PC-9 (cell line): ENCODE data around the gene SLC22A14. TPM values are rescaled to one million over a fixed set of nuclear protein-coding genes. Genes with fewer than 3 reads are reported as not detected.
A peak's percentile ranks its signal among the peaks of the same experiment; 100 is the strongest.

Experiments
- BruUV-seq: library from RNA; stranded (reverse); fragments of 400-500 nt; replicated peaks from 2 replicates; lab custom pipeline; 2021; lab: Mats Ljungman, UMichigan
- CTCF ChIA-PET: fragments of 300-600 bp; sonication (Branson Sonifier 250); formaldehyde crosslinking; loops from one replicate; lab custom pipeline; 2022; ENCODE audit warnings: antibody characterized with exemption; lab: Charles Lee
- POLR2A ChIA-PET: fragments of 300-600 bp; sonication (Branson Sonifier 250); formaldehyde crosslinking; loops from one replicate; lab custom pipeline; 2022; ENCODE audit warnings: antibody characterized with exemption; ENCODE audit not compliant: unreplicated experiment; lab: Charles Lee
- DNase-seq, 2 experiments: peaks; one replicate each; pipeline versions ENCODE4 v3.0.0 to v3.0.0-alpha.2; 2015 to 2022; ENCODE audit warnings: mixed read lengths in 1 of 2
- H2AFZ ChIP-seq: fragments of 200-600 bp; sonication (generic); 2 replicates; pipeline ENCODE4 v1.8.1; 2017; ENCODE audit warnings: antibody characterized with exemption
- H3F3A ChIP-seq: fragments of 200-600 bp; sonication (generic); 2 replicates; pipeline ENCODE4 v1.8.1; 2017; ENCODE audit warnings: antibody characterized with exemption, mild to moderate bottlenecking, low read depth; ENCODE audit not compliant: insufficient read depth
- H3K27ac ChIP-seq: fragments of 200-600 bp; sonication (generic); 2 replicates; pipeline ENCODE4 v1.6.1; 2016; ENCODE audit warnings: mixed run types
- H3K27me3 ChIP-seq: fragments of 200-600 bp; sonication (generic); 2 replicates; pipeline ENCODE4 v1.6.1; 2016; ENCODE audit warnings: low read depth, mixed run types; ENCODE audit not compliant: insufficient read depth
- H3K36me3 ChIP-seq: fragments of 200-600 bp; sonication (generic); 2 replicates; pipeline ENCODE4 v1.6.1; 2016; ENCODE audit warnings: low read depth, mixed run types
- H3K4me1 ChIP-seq: fragments of 200-600 bp; sonication (generic); replicated peaks from 2 replicates; pipeline ENCODE4 v1.6.1; 2016; ENCODE audit warnings: mixed run types; ENCODE audit not compliant: insufficient read depth
- H3K4me2 ChIP-seq: fragments of 200-600 bp; sonication (generic); 2 replicates; pipeline ENCODE4 v1.6.1; 2017; ENCODE audit warnings: mixed run types
- H3K4me3 ChIP-seq: fragments of 200-600 bp; sonication (generic); 2 replicates; pipeline ENCODE4 v1.6.1; 2016; ENCODE audit warnings: mixed run types
- H3K79me2 ChIP-seq: fragments of 200-600 bp; sonication (generic); 2 replicates; pipeline ENCODE4 v1.6.1; 2017; ENCODE audit warnings: low read depth, mixed run types
- H3K9me2 ChIP-seq: fragments of 200-600 bp; sonication (generic); 2 replicates; pipeline ENCODE4 v1.8.1; 2017; ENCODE audit warnings: mild to moderate bottlenecking; ENCODE audit not compliant: insufficient read depth
- H3K9me3 ChIP-seq: fragments of 200-600 bp; sonication (generic); 2 replicates; pipeline ENCODE4 v1.8.1; 2016; ENCODE audit warnings: low read depth; ENCODE audit not compliant: insufficient read depth
- H4K20me1 ChIP-seq: fragments of 200-600 bp; sonication (generic); 2 replicates; pipeline ENCODE4 v1.8.1; 2017; ENCODE audit not compliant: insufficient read depth
- CTCF ChIP-seq: fragments of 200-600 bp; sonication (generic); conservative IDR thresholded peaks from 2 replicates; pipeline ENCODE4 v1.6.1; 2017; ENCODE audit warnings: mixed run types, antibody characterized with exemption, mild to moderate bottlenecking, moderate library complexity
- EZH2 ChIP-seq: fragments of 200-600 bp; sonication (generic); IDR thresholded peaks from 2 replicates; pipeline ENCODE4 v1.8.0; 2017; ENCODE audit warnings: antibody characterized with exemption, low read depth
- intact Hi-C: fragments of 100-400 bp; cut with micrococcal nuclease; formaldehyde crosslinking; loops from one replicate; pipeline ENCODE4 v1.10.0; 2022; ENCODE audit not compliant: unreplicated experiment
- total RNA-seq: library from RNA; stranded (reverse); gene quantifications from 2 replicates; pipeline ENCODE4 v1.2.3, GENCODE V29; 2021

SLC22A14 gene
- total RNA-seq, 1 experiment from 2014 or later: not detected

DNA sequence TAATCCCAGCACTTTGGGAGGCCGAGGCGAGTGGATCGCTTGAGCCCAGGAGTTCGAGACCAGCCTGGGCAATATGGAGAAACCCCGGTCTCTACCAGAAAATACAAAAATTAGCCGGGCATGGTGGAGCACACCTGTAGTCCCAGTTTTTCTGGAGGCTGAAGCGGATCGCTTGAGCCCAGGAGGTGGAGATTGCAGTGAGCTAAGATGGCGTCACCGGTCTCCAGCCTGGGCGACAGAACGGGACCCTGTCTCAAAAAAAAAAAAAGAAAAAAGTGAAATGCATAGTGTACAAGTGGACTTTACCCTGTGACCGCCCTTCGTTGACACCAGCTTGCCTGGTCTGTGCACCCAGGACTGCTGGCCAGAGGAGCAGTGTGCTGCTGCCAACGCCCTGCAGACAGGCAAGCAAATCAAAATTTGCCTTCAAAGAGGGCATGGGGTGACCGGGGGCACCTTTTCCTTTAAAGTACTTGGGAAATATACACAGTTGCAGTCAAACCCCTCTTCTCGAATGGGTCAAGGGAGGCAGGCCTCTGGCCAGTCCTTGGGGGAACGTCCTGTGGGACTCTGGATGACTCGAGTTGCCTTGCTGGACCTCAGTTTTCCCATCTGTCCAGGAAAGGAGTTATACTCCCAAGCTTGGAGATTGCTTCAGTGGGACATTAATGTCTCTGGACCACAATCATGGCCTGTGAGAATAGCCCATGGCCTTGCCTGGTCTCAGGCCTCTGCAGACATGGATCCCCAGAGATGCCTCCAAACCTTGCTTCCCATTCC lies 65.5 kb downstream of the SLC22A14 start:
- 0 out of 2 replicates have a peak, but pooled peaks cover 11% of the 10 kb centered on the region for H3K79me2 ChIP-seq
- peak overlapping the region; percentile 81 for H3K4me3 ChIP-seq
- H4K20me1 ChIP-seq: no peaks in the 10 kb centered on the region
- no peak for DNase-seq
- H3K27me3 ChIP-seq: no peaks in the 10 kb centered on the region
- peak overlapping the region; percentile 90 for H3K4me2 ChIP-seq
- H2AFZ ChIP-seq: peak overlapping the region; percentile 96
- peaks cover 11% of the 10 kb centered on the region for H3K4me1 ChIP-seq
- CTCF ChIA-PET: interaction anchor here (0.6 kb wide), 1 partner anchor 270 kb away, joined by 7 read pairs; no protein-coding TSS in a partner anchor
- no peaks in the 10 kb centered on the region for H3K9me2 ChIP-seq
- no peak overlapping the region for H3K27ac ChIP-seq
- POLR2A ChIA-PET: no interaction called here
- BruUV-seq: TSS peak; percentile 61
- 0 out of 2 replicates have a peak, but pooled peaks cover 5% of the 10 kb centered on the region for H3K36me3 ChIP-seq
- H3F3A ChIP-seq: peaks cover 5% of the 10 kb centered on the region; the same call in 1 of the 2 replicates
- TF ChIP-seq CTCF (no peak), EZH2 (no peak)
- intact Hi-C loops: loop anchor here (2.0 to 10.0 kb wide), 4 partner anchors 107 to 343 kb away; partner anchors contain the start of gene ACVR2B
- H3K9me3 ChIP-seq: no peaks in the 10 kb centered on the region

DNA sequence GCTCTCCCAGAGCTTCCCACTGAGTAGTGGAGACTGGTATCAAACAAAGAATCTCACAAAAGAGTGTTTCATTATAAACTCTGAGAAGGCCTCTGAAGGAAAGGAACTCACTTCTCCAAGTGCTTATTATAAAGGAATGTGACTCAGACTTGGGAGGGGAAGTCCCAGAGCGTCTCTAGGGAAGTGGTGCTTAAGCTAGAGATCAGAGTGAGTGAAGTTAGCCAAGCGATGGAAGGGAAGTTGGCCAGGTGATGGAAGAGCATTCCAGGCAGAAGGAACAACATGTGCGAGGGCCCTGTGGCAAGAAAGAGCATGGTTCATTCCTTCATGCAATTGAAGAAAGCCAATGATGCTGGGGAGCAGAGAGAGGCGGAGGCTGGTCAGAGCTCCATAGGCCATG lies 66.8 kb downstream of the SLC22A14 start:
- ChIA-PET CTCF (no interaction called here), POLR2A (interaction anchor here (0.7 kb wide), 1 partner anchor 1782 kb away, joined by 4 read pairs; no protein-coding TSS in a partner anchor)
- no TSS peak for BruUV-seq
- Histone ChIP-seq H3K4me2 (no peak overlapping the region), H3K9me2 (no peaks in the 10 kb centered on the region), H3K79me2 (0 out of 2 replicates have a peak, but pooled peaks cover 11% of the 10 kb centered on the region), H3K27ac (no peak overlapping the region), H3K4me3 (no peak overlapping the region), H3K36me3 (0 out of 2 replicates have a peak, but pooled peaks cover 5% of the 10 kb centered on the region), H3K4me1 (peaks cover 11% of the 10 kb centered on the region), H4K20me1 (no peaks in the 10 kb centered on the region), H2AFZ (no peak overlapping the region), H3K9me3 (no peaks in the 10 kb centered on the region), H3F3A (peaks cover 5% of the 10 kb centered on the region; the same call in 1 of the 2 replicates), H3K27me3 (no peaks in the 10 kb centered on the region)
- no peak for DNase-seq
- TF ChIP-seq EZH2 (no peak), CTCF (no peak)
- intact Hi-C loops: loop anchor here (5.0 to 10.0 kb wide), 3 partner anchors 106 to 344 kb away; partner anchors contain the start of gene ACVR2B

- POLR2A ChIA-PET: no interaction called here
- Histone ChIP-seq H3K9me3 (no peaks in the 10 kb centered on the region), H3K4me3 (no peak overlapping the region), H4K20me1 (no peaks in the 10 kb centered on the region), H3K36me3 (0 out of 2 replicates have a peak, but pooled peaks cover 5% of the 10 kb centered on the region), H3K4me1 (peaks cover 11% of the 10 kb centered on the region), H3K27ac (no peak overlapping the region), H3F3A (peaks cover 5% of the 10 kb centered on the region; the same call in 1 of the 2 replicates), H2AFZ (no peak overlapping the region), H3K79me2 (0 out of 2 replicates have a peak, but pooled peaks cover 11% of the 10 kb centered on the region), H3K9me2 (no peaks in the 10 kb centered on the region), H3K4me2 (no peak overlapping the region), H3K27me3 (no peaks in the 10 kb centered on the region)
- DNase-seq: no peak
- TF ChIP-seq CTCF (no peak), EZH2 (no peak)
- CTCF ChIA-PET: no interaction called here
- BruUV-seq: no TSS peak
- intact Hi-C loops: loop anchor here (5.0 to 10.0 kb wide), 3 partner anchors 105 to 345 kb away; partner anchors contain the start of gene ACVR2B
Measured at GRCh38 chr3:38349684-38350359, 67.7 kb downstream of the SLC22A14 start.
